Measurements from ENCODE around the gene LRRC27. TPM values are rescaled to one million over a fixed set of nuclear protein-coding genes. Genes with fewer than 3 reads are reported as not detected.

Gene LRRC27
- total RNA-seq, 1 donor from 2014 or later, result 14.2 TPM

- Mint-ChIP-seq H3K27ac (peak overlapping the region; percentile 85), H3K36me3 (no peaks in the 10 kb centered on the region), H3K4me1 (ENCODE audit: unreplicated experiment) (peaks cover 24% of the 10 kb centered on the region), H3K27me3 (no peaks in the 10 kb centered on the region), H3K9me3 (no peaks in the 10 kb centered on the region), H3K4me3 (peak overlapping the region; percentile 5)
- DNase-seq (ENCODE audit: extremely low spot score, unreplicated experiment), result no peak
- TF ChIP-seq CTCF (conservative IDR thresholded peaks at IDR 0.05), result no peak
These were observed 93.2 kb downstream of the LRRC27 start for GRCh38 chr10:132425029-132425756.

- Mint-ChIP-seq H3K4me3 (no peak overlapping the region), H3K36me3 (no peaks in the 10 kb centered on the region), H3K27me3 (no peaks in the 10 kb centered on the region), H3K4me1 (ENCODE audit: unreplicated experiment) (peaks cover 25% of the 10 kb centered on the region), H3K27ac (no peak overlapping the region), H3K9me3 (no peaks in the 10 kb centered on the region)
- no peak for TF ChIP-seq CTCF (conservative IDR thresholded peaks at IDR 0.05)
- DNase-seq (ENCODE audit: extremely low spot score, unreplicated experiment), result no peak
These were observed 93.8 kb downstream of the LRRC27 start for GRCh38 chr10:132425757-132426155.

- no peaks in the 10 kb centered on the region for H3K27me3 Mint-ChIP-seq
- no peak for TF ChIP-seq CTCF (conservative IDR thresholded peaks at IDR 0.05)
- H3K4me1 Mint-ChIP-seq (ENCODE audit: unreplicated experiment), result peaks cover 25% of the 10 kb centered on the region
- no peaks in the 10 kb centered on the region for H3K9me3 Mint-ChIP-seq
- DNase-seq (ENCODE audit: extremely low spot score, unreplicated experiment), result no peak
- H3K36me3 Mint-ChIP-seq, result no peaks in the 10 kb centered on the region
- no peak overlapping the region for H3K4me3 Mint-ChIP-seq
- no peak overlapping the region for H3K27ac Mint-ChIP-seq
These were observed 95.2 kb downstream of the LRRC27 start for GRCh38 chr10:132427006-132427771.

- Mint-ChIP-seq H3K4me3 (no peak overlapping the region), H3K27me3 (no peaks in the 10 kb centered on the region), H3K4me1 (ENCODE audit: unreplicated experiment) (peaks cover 20% of the 10 kb centered on the region), H3K36me3 (no peaks in the 10 kb centered on the region), H3K9me3 (no peaks in the 10 kb centered on the region), H3K27ac (no peak overlapping the region)
- TF ChIP-seq CTCF (conservative IDR thresholded peaks at IDR 0.05), result no peak
- no peak for DNase-seq (ENCODE audit: extremely low spot score, unreplicated experiment)
These were observed 96.0 kb downstream of the LRRC27 start for GRCh38 chr10:132427939-132428367.

GRCh38 chr10:132428486-132428995, 96.5 kb downstream of the LRRC27 start:
- Mint-ChIP-seq H3K4me3 (no peak overlapping the region), H3K9me3 (no peaks in the 10 kb centered on the region), H3K36me3 (no peaks in the 10 kb centered on the region), H3K27ac (no peak overlapping the region), H3K27me3 (no peaks in the 10 kb centered on the region), H3K4me1 (ENCODE audit: unreplicated experiment) (peaks cover 14% of the 10 kb centered on the region)
- no peak for TF ChIP-seq CTCF (conservative IDR thresholded peaks at IDR 0.05)
- DNase-seq (ENCODE audit: extremely low spot score, unreplicated experiment), result no peak

Other genes starting within 250 kb of the LRRC27 start
- 11.7 and 61.9 TPM in 2 replicates for gene DPYSL4, start 145.2 kb upstream of the LRRC27 start, total RNA-seq (ENCODE audit: low replicate concordance)
- 8.0 and 12.9 TPM in 2 replicates for gene STK32C, start 24.2 kb upstream of the LRRC27 start, total RNA-seq (ENCODE audit: low replicate concordance)
- gene PWWP2B, start 65.0 kb downstream of the LRRC27 start, total RNA-seq (ENCODE audit: low replicate concordance), result 22.6 and 41.4 TPM in 2 replicates
- gene INPP5A, start 205.6 kb downstream of the LRRC27 start, total RNA-seq (ENCODE audit: low replicate concordance), result 26.2 and 26.6 TPM in 2 replicates